Measurements from ENCODE around the gene ATG10.
"Not testable (repeated sequence)": the region's sequence is repeated elsewhere in the genome, so short reads cannot be mapped to it uniquely, and the experiment has no call there.

ATG10 gene

DNA sequence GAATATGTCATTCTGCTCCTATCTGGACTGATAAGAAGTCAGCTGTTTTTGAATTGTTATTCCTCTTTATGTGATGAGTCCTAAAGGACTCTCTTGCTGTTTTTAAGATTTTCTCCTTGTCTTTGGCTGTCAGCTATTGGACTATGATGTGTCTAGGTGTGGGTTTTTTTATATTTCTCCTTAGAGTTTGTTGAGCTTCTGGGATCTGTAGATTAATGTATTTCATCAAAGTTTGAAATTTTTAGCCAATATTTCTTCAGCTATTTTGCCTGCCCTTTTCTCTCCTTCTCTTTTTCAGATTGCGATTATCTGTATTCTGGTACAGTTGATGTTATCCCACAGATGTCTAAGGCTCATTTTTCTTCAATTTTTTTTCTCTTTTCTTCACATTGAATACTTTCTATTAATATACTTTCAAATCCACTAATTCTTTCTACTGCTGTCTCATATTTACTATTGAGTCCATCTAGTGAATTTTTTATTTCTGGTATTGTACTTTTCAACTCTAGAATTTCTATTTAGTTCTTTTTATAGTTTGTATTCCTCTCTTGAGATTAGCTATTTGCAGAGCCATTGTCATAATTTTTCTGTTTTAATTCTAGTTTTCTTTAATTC, 275.2 kb downstream of the ATG10 start:
- H3K36me3 Mint-ChIP-seq = peaks cover 3% of the 10 kb centered on the region

DNA sequence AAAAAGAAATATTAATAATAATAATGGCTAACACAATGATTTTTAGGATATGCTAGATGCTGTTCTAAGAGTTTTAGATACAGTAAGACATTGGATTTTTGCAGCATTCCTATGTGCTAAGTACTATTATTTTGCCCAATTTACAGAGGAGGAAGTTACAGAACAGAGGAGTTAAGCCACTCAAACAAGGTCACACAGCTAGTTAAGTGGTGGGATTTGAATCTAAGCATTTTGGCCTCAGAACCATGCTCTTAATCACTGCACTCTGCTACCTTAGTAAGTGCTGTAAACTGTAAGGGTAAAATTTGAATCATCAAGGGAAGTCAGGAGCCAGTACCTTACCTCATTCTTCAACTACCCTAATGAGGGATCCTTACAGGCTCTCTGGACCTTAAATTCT, 280.9 kb downstream of the ATG10 start:
- H3K27ac Mint-ChIP-seq = no peak overlapping the region
- no peaks in the 10 kb centered on the region for H3K36me3 Mint-ChIP-seq
- CTCF ChIA-PET = no interaction called here
- no peaks in the 10 kb centered on the region for H3K9me3 Mint-ChIP-seq
- no peak overlapping the region for H3K4me3 Mint-ChIP-seq
- no peaks in the 10 kb centered on the region for H3K4me1 Mint-ChIP-seq
- no peaks in the 10 kb centered on the region for H3K27me3 Mint-ChIP-seq
- DNase-seq = no peak

More for the DNA sequence above, 275.2 kb downstream of the ATG10 start:
- Mint-ChIP-seq H3K4me3 (no peak overlapping the region), H3K4me1 (no peaks in the 10 kb centered on the region), H3K9me3 (peaks cover 4% of the 10 kb centered on the region), H3K27me3 (no peaks in the 10 kb centered on the region), H3K27ac (no peak overlapping the region)
- CTCF ChIA-PET = interaction anchor here (0.7 kb wide), 1 partner anchor 791 kb away, joined by 3 read pairs; no protein-coding TSS in a partner anchor
- no peak for DNase-seq

DNA sequence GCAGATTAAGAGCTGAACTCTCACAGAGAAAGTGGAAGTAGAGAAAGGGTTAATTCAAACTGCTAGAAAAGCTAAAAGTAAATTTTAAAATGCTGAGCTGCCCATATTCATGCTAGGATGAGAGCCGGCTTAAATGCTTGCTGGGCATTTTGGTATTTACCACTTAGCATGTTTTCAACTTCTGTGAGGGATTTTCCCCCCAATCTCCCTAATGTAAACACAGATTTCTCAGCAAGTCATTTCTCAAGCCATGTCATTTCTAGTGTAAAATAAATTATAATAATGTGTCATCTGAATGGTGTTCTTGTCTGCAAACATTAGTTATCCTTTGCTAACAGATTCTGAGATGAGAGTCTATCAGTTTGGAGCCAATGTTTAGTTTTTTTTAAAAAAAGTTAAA, 284.0 kb downstream of the ATG10 start:
- no peaks in the 10 kb centered on the region for H3K36me3 Mint-ChIP-seq
- H3K4me3 Mint-ChIP-seq = no peak overlapping the region
- no peaks in the 10 kb centered on the region for H3K4me1 Mint-ChIP-seq
- no peak for DNase-seq
- H3K9me3 Mint-ChIP-seq = no peaks in the 10 kb centered on the region
- no peaks in the 10 kb centered on the region for H3K27me3 Mint-ChIP-seq
- no peak overlapping the region for H3K27ac Mint-ChIP-seq
- CTCF ChIA-PET = no interaction called here

GRCh38 chr5:82257247-82257646, 285.4 kb downstream of the ATG10 start:
- Mint-ChIP-seq H3K27ac (no peak overlapping the region), H3K9me3 (no peaks in the 10 kb centered on the region), H3K4me3 (no peak overlapping the region), H3K27me3 (no peaks in the 10 kb centered on the region), H3K4me1 (no peaks in the 10 kb centered on the region), H3K36me3 (no peaks in the 10 kb centered on the region)
- CTCF ChIA-PET = no interaction called here
- DNase-seq = no peak

DNA sequence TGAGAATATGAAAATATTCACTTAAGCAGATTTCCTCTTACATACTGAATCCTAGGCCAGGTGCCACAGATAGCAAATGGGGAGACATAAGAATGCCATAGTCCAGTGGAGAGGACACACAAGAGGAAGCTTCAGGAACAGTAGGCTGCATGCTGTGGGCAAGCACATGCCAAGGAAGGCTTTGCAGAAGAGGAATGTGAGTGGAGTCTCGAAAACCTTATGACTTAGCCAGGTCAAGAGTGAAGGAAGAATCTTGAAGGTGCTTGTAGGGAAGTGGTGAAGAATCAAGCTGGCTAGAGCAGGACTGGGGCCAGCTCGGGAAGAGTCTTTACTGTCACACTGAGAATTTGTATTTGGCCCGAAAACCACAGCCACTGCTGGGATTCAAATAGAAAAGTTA, 285.9 kb downstream of the ATG10 start:
- Mint-ChIP-seq H3K27me3 (no peaks in the 10 kb centered on the region), H3K9me3 (no peaks in the 10 kb centered on the region), H3K4me3 (no peak overlapping the region), H3K36me3 (no peaks in the 10 kb centered on the region), H3K27ac (no peak overlapping the region), H3K4me1 (no peaks in the 10 kb centered on the region)
- no peak for DNase-seq
- CTCF ChIA-PET = no interaction called here

GRCh38 chr5:82259172-82259800, 287.5 kb downstream of the ATG10 start:
- Mint-ChIP-seq H3K27me3 (no peaks in the 10 kb centered on the region), H3K27ac (no peak overlapping the region), H3K9me3 (no peaks in the 10 kb centered on the region), H3K36me3 (no peaks in the 10 kb centered on the region), H3K4me3 (no peak overlapping the region), H3K4me1 (no peaks in the 10 kb centered on the region)
- DNase-seq = no peak
- CTCF ChIA-PET = interaction anchor here (0.6 to 1.6 kb wide), 5 partner anchors 12 to 95 kb away, joined by 3 to 5 read pairs (median 3); no protein-coding TSS in a partner anchor

DNA sequence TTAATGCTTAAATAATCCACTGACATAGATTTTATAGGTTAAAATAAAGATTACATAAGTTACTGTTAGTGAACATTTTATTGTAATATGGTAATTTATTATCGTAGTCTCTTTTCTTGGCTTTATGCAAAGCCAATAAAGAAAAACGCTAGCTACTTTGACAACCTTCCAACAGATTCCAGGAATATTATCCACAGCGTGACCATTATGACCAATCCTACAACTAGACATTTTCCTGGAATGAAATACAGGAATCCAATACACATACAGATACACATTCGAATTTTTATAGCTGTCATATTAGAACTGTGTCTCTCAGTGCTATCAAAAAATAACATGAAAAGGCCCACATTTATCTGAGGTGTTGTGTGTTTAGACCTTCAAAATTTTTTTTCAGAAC, 293.2 kb downstream of the ATG10 start:
- peaks cover 2% of the 10 kb centered on the region for H3K9me3 Mint-ChIP-seq
- no peaks in the 10 kb centered on the region for H3K4me1 Mint-ChIP-seq
- no peaks in the 10 kb centered on the region for H3K27me3 Mint-ChIP-seq
- H3K4me3 Mint-ChIP-seq = no peak overlapping the region
- no peak for DNase-seq
- H3K27ac Mint-ChIP-seq = no peak overlapping the region
- CTCF ChIA-PET = no interaction called here
- H3K36me3 Mint-ChIP-seq = peaks cover 22% of the 10 kb centered on the region

DNA sequence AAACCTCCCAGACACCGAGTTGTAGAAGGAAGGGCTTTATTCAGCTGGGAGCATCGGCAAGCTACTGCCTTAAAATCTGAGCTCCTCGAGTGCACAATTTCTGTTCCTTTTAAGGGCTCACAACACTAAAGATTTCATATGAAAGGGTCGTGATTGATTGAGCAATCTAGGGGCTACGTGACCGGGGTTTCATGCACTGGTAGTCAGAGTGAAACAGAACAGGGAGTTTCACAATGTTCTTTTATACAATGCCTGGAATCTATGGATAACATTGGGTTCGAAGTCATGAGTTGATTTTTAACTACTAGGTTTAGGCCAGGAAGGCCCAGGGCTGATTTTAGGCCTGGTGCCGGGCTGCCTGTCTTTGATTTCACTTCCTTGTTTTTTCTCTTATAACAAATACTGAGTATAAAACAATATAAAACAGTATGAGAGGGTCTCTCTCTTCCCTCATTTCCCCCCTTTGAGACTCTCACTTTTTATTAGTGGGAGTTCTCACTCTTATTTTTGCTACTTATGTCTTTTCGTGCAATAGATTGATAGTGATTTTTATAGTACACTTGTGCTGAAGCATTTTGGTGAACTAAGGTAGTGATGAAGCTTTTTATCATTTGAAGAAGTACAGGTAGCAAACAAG, 295.6 kb downstream of the ATG10 start:
- H3K27me3 Mint-ChIP-seq, CTCF ChIA-PET: not testable (repeated sequence)

DNA sequence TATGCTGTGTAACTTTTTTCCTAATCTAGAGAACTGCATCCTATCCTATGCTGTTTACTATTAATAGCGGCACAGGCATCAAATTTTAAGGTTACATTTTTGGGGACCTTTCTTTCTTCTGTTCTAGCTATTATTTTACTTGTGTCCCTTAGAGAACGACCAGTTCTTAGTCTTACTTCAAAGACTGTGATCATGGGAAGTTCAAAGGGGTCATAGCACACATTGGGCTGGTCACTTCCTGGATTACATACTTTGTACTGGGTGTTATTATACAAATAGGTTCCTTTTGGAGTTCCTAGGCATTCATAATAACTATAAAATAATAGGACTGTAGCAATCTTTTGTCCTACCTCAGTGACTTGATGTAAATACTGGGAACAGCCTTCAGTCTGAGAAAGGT, 297.5 kb downstream of the ATG10 start:
- H3K9me3 Mint-ChIP-seq, H3K27me3 Mint-ChIP-seq, H3K4me1 Mint-ChIP-seq, DNase-seq, CTCF ChIA-PET, H3K27ac Mint-ChIP-seq, H3K4me3 Mint-ChIP-seq: not testable (repeated sequence)
- peaks cover 36% of the 10 kb centered on the region for H3K36me3 Mint-ChIP-seq

More for the DNA sequence above, 295.6 kb downstream of the ATG10 start:
- not testable (repeated sequence) for DNase-seq, H3K4me1 Mint-ChIP-seq, H3K4me3 Mint-ChIP-seq, H3K27ac Mint-ChIP-seq, H3K9me3 Mint-ChIP-seq
- peaks cover 23% of the 10 kb centered on the region for H3K36me3 Mint-ChIP-seq

GRCh38 chr5:82272571-82273356, 300.9 kb downstream of the ATG10 start:
- H3K36me3 Mint-ChIP-seq = peaks cover 58% of the 10 kb centered on the region
- DNase-seq, H3K9me3 Mint-ChIP-seq, CTCF ChIA-PET, H3K27ac Mint-ChIP-seq, H3K27me3 Mint-ChIP-seq, H3K4me3 Mint-ChIP-seq: not testable (repeated sequence)
- peaks cover 27% of the 10 kb centered on the region for H3K4me1 Mint-ChIP-seq

- H3K9me3 Mint-ChIP-seq, H3K27ac Mint-ChIP-seq, H3K27me3 Mint-ChIP-seq, DNase-seq, CTCF ChIA-PET, H3K4me3 Mint-ChIP-seq: not testable (repeated sequence)
- Mint-ChIP-seq H3K36me3 (peaks cover 52% of the 10 kb centered on the region), H3K4me1 (peaks cover 29% of the 10 kb centered on the region)
Measured at GRCh38 chr5:82273426-82273825, 301.6 kb downstream of the ATG10 start.

DNA sequence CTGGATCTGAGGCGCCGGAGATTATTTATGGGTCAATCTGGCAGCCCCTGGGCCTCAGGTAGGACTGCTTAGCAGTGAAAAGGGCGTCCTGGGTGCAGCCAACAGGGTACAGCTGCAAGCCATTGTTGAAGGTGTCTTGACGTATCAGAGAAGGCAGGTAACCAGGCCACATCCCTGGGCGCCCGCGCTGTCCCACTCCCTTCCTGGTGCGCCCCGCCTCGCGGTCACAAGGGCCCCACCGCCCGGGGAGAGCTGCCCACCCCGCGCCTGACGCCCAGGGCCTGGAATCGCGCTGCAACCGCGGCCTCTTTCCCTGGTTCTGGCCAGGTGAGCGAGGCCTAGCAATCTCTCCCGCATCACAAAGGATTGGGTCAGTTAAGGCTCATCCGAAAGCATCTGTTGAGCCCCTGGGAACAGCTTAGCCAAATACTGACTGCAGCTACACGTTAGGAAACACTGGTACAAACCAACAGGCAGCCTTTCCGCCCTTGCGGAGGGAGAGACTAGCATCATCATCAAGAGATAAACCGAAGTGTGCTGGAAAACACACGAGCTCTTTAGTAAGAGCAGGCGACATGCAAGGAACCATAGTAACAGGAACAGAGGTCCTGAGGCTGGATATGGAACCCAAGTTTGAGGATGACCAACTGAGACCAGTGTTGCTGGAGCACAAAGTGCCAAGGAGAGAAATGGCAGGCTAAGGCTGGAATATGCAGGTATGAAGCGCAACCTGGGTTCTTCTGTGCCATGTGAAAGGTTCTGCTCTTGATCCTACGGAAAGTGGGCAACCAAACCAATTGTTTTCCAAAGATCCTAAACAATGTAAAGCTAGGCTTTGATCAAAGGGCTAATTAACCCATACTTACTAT, 302.8 kb downstream of the ATG10 start:
- Mint-ChIP-seq H3K27ac (no peak overlapping the region), H3K4me3 (no peak overlapping the region), H3K9me3 (no peaks in the 10 kb centered on the region), H3K4me1 (peaks cover 38% of the 10 kb centered on the region), H3K36me3 (peaks cover 45% of the 10 kb centered on the region), H3K27me3 (peaks cover 4% of the 10 kb centered on the region)
- CTCF ChIA-PET = no interaction called here
- DNase-seq = no peak

DNA sequence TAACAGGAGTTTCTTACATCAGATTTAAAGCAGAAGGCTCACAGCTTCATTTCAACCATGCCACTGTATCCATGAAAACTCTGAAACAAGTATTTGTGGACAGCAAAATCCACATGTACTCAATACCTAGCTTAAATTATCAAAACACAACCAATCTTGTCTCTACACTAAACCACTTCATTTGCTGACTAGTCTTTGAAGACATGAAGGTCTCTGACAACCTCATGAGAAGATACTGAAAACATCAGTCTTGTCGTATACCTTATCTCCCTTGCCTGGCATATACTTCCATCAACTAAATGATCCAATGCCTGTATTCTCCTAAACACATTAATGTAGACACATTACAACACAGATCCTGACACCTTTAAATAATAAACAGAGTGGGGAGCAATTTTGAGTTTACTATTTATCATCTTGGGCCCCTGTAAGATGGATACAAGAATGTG, 303.4 kb downstream of the ATG10 start:
- Mint-ChIP-seq H3K4me3 (no peak overlapping the region), H3K4me1 (peaks cover 44% of the 10 kb centered on the region), H3K36me3 (peaks cover 41% of the 10 kb centered on the region), H3K27me3 (peaks cover 4% of the 10 kb centered on the region), H3K27ac (no peak overlapping the region), H3K9me3 (no peaks in the 10 kb centered on the region)
- DNase-seq = no peak
- CTCF ChIA-PET = no interaction called here
